Activated CD8-positive, alpha-beta memory T cell treated with anti-CD3 and anti-CD28 coated beads, Interleukin-2, amount 10 ng/mL, durations not matched to agents 7 days and 5 days (primary cell): Measurements from ENCODE around the gene PLSCR4. TPM values are rescaled to one million over a fixed set of nuclear protein-coding genes. Genes with fewer than 3 reads are reported as not detected.
A peak's percentile ranks its signal among the peaks of the same experiment; 100 is the strongest.

Experiments used
- ATAC-seq: fragments of 150-1000 bp; cut with Tn5 transposase; one replicate; pipeline ENCODE4 v1.10.0; 2021; ENCODE audit warnings: moderate library complexity
- CTCF ChIA-PET: fragments of 350-600 bp; sonication (Branson Sonifier 250); formaldehyde crosslinking; loops from one replicate; lab custom pipeline; 2021; ENCODE audit warnings: antibody characterized with exemption; lab: Charles Lee
- DNase-seq: peaks from one replicate; pipeline ENCODE4 v3.0.0-alpha.2; 2020
- H3K27ac Mint-ChIP-seq: one replicate; pipeline ENCODE4 v1.8.0; 2021; ENCODE audit warnings: mild to moderate bottlenecking, mixed read lengths
- H3K27me3 Mint-ChIP-seq: one replicate; pipeline ENCODE4 v1.8.0; 2021; ENCODE audit warnings: mixed read lengths
- H3K36me3 Mint-ChIP-seq: one replicate; pipeline ENCODE4 v1.8.0; 2021; ENCODE audit warnings: mild to moderate bottlenecking, mixed read lengths
- H3K4me1 Mint-ChIP-seq: one replicate; pipeline ENCODE4 v1.8.0; 2021; ENCODE audit warnings: mixed read lengths
- H3K4me3 Mint-ChIP-seq: one replicate; pipeline ENCODE4 v1.8.0; 2021; ENCODE audit warnings: mild to moderate bottlenecking, moderate library complexity, mixed read lengths
- H3K9me3 Mint-ChIP-seq: one replicate; pipeline ENCODE4 v1.8.0; 2022; ENCODE audit warnings: low read depth, mixed read lengths
- total RNA-seq, 2 experiments: library from RNA; stranded (reverse); gene quantifications; one replicate each; pipeline ENCODE4 v1.2.3, GENCODE V29; 2021

The PLSCR4 gene
- total RNA-seq, 2 experiments from 2014 or later: not detected

- H3K4me3 Mint-ChIP-seq: no peak overlapping the region
- no peaks in the 10 kb centered on the region for H3K36me3 Mint-ChIP-seq
- no peaks in the 10 kb centered on the region for H3K4me1 Mint-ChIP-seq
- CTCF ChIA-PET: no interaction called here
- H3K27me3 Mint-ChIP-seq: no peaks in the 10 kb centered on the region
- no peaks in the 10 kb centered on the region for H3K9me3 Mint-ChIP-seq
- ATAC-seq (no peak), DNase-seq (no peak)
- H3K27ac Mint-ChIP-seq: no peak overlapping the region
Observed at GRCh38 chr3:146170591-146170990, 80.3 kb downstream of the PLSCR4 start.

- Mint-ChIP-seq H3K36me3 (no peaks in the 10 kb centered on the region), H3K27ac (no peak overlapping the region), H3K9me3 (no peaks in the 10 kb centered on the region), H3K27me3 (peaks cover 5% of the 10 kb centered on the region), H3K4me3 (no peak overlapping the region), H3K4me1 (no peaks in the 10 kb centered on the region)
- ATAC-seq (no peak), DNase-seq (no peak)
- CTCF ChIA-PET: no interaction called here
Observed at GRCh38 chr3:146169891-146170290, 81.0 kb downstream of the PLSCR4 start.

- no peaks in the 10 kb centered on the region for H3K36me3 Mint-ChIP-seq
- no peaks in the 10 kb centered on the region for H3K4me1 Mint-ChIP-seq
- H3K27me3 Mint-ChIP-seq: peaks cover 26% of the 10 kb centered on the region
- ATAC-seq (no peak), DNase-seq (no peak)
- no peak overlapping the region for H3K4me3 Mint-ChIP-seq
- no peaks in the 10 kb centered on the region for H3K9me3 Mint-ChIP-seq
- CTCF ChIA-PET: no interaction called here
- no peak overlapping the region for H3K27ac Mint-ChIP-seq
Observed at GRCh38 chr3:146166826-146167225, 84.1 kb downstream of the PLSCR4 start.

- no peak for DNase-seq
- Mint-ChIP-seq H3K36me3 (no peaks in the 10 kb centered on the region), H3K4me1 (peaks cover 4% of the 10 kb centered on the region), H3K27ac (no peak overlapping the region), H3K27me3 (peaks cover 31% of the 10 kb centered on the region), H3K9me3 (no peaks in the 10 kb centered on the region), H3K4me3 (no peak overlapping the region)
- no peak for ATAC-seq
- CTCF ChIA-PET: interaction anchor here (1.0 kb wide), 1 partner anchor 9 kb away, joined by 4 read pairs; no protein-coding TSS in a partner anchor
Observed at GRCh38 chr3:146166415-146166821, 84.5 kb downstream of the PLSCR4 start.

GRCh38 chr3:146165877-146166276, 85.0 kb downstream of the PLSCR4 start:
- H3K4me3 Mint-ChIP-seq: no peak overlapping the region
- H3K9me3 Mint-ChIP-seq: no peaks in the 10 kb centered on the region
- DNase-seq (no peak), ATAC-seq (no peak)
- H3K36me3 Mint-ChIP-seq: no peaks in the 10 kb centered on the region
- H3K27me3 Mint-ChIP-seq: peaks cover 34% of the 10 kb centered on the region
- CTCF ChIA-PET: interaction anchor here (1.0 kb wide), 1 partner anchor 9 kb away, joined by 4 read pairs; no protein-coding TSS in a partner anchor
- H3K27ac Mint-ChIP-seq: no peak overlapping the region
- peaks cover 5% of the 10 kb centered on the region for H3K4me1 Mint-ChIP-seq

GRCh38 chr3:146164971-146165769, 85.7 kb downstream of the PLSCR4 start:
- peaks cover 9% of the 10 kb centered on the region for H3K4me1 Mint-ChIP-seq
- H3K27ac Mint-ChIP-seq: no peak overlapping the region
- no peaks in the 10 kb centered on the region for H3K9me3 Mint-ChIP-seq
- no peak overlapping the region for H3K4me3 Mint-ChIP-seq
- ATAC-seq (no peak), DNase-seq (no peak)
- peaks cover 38% of the 10 kb centered on the region for H3K27me3 Mint-ChIP-seq
- H3K36me3 Mint-ChIP-seq: no peaks in the 10 kb centered on the region
- CTCF ChIA-PET: interaction anchor here (1.0 kb wide), 1 partner anchor 8 kb away, joined by 4 read pairs; no protein-coding TSS in a partner anchor

GRCh38 chr3:146164506-146164905, 86.4 kb downstream of the PLSCR4 start:
- Mint-ChIP-seq H3K9me3 (no peaks in the 10 kb centered on the region), H3K4me3 (no peak overlapping the region), H3K4me1 (peaks cover 13% of the 10 kb centered on the region), H3K27ac (no peak overlapping the region), H3K27me3 (peaks cover 45% of the 10 kb centered on the region), H3K36me3 (no peaks in the 10 kb centered on the region)
- CTCF ChIA-PET: no interaction called here
- DNase-seq (no peak), ATAC-seq (no peak)

- Mint-ChIP-seq H3K36me3 (no peaks in the 10 kb centered on the region), H3K27me3 (peaks cover 48% of the 10 kb centered on the region), H3K9me3 (no peaks in the 10 kb centered on the region), H3K27ac (no peak overlapping the region), H3K4me3 (no peak overlapping the region), H3K4me1 (peaks cover 13% of the 10 kb centered on the region)
- CTCF ChIA-PET: no interaction called here
- no peak for DNase-seq
- ATAC-seq: no peak
Observed at GRCh38 chr3:146164071-146164470, 86.8 kb downstream of the PLSCR4 start.

GRCh38 chr3:146163584-146163983, 87.3 kb downstream of the PLSCR4 start:
- Mint-ChIP-seq H3K4me3 (no peak overlapping the region), H3K36me3 (no peaks in the 10 kb centered on the region), H3K27me3 (peaks cover 52% of the 10 kb centered on the region), H3K4me1 (peaks cover 13% of the 10 kb centered on the region), H3K27ac (no peak overlapping the region), H3K9me3 (no peaks in the 10 kb centered on the region)
- ATAC-seq: no peak
- DNase-seq: no peak
- CTCF ChIA-PET: no interaction called here

- H3K27ac Mint-ChIP-seq: no peak overlapping the region
- CTCF ChIA-PET: no interaction called here
- no peaks in the 10 kb centered on the region for H3K36me3 Mint-ChIP-seq
- DNase-seq (no peak), ATAC-seq (no peak)
- H3K4me1 Mint-ChIP-seq: peaks cover 13% of the 10 kb centered on the region
- H3K4me3 Mint-ChIP-seq: peak overlapping the region; percentile 14
- H3K9me3 Mint-ChIP-seq: no peaks in the 10 kb centered on the region
- H3K27me3 Mint-ChIP-seq: peaks cover 59% of the 10 kb centered on the region
Observed at GRCh38 chr3:146162561-146162960, 88.3 kb downstream of the PLSCR4 start.

- CTCF ChIA-PET: no interaction called here
- ATAC-seq (no peak), DNase-seq (no peak)
- no peaks in the 10 kb centered on the region for H3K36me3 Mint-ChIP-seq
- peaks cover 60% of the 10 kb centered on the region for H3K27me3 Mint-ChIP-seq
- no peak overlapping the region for H3K27ac Mint-ChIP-seq
- peak overlapping the region; percentile 47 for H3K4me3 Mint-ChIP-seq
- H3K4me1 Mint-ChIP-seq: peaks cover 13% of the 10 kb centered on the region
- no peaks in the 10 kb centered on the region for H3K9me3 Mint-ChIP-seq
Observed at GRCh38 chr3:146161663-146162002, 89.3 kb downstream of the PLSCR4 start.

GRCh38 chr3:146160964-146161662, 89.8 kb downstream of the PLSCR4 start, which contains the start of gene PLOD2:
PLOD2 (minus strand) TSS chr3:146161184; CDS start chr3:146160989, 195 bp downstream.
- no peaks in the 10 kb centered on the region for H3K9me3 Mint-ChIP-seq
- H3K4me1 Mint-ChIP-seq: peaks cover 13% of the 10 kb centered on the region
- peak within 1 kb of the TSS; percentile 54 for H3K4me3 Mint-ChIP-seq
- DNase-seq (no peak), ATAC-seq (peak; percentile 65)
- peaks cover 60% of the 10 kb centered on the region for H3K27me3 Mint-ChIP-seq
- no peaks in the 10 kb centered on the region for H3K36me3 Mint-ChIP-seq
- H3K27ac Mint-ChIP-seq: no peak within 1 kb of the TSS
- CTCF ChIA-PET: no interaction called here

- Mint-ChIP-seq H3K27ac (no peak overlapping the region), H3K4me1 (peaks cover 13% of the 10 kb centered on the region), H3K9me3 (no peaks in the 10 kb centered on the region), H3K4me3 (peak overlapping the region; percentile 54), H3K36me3 (no peaks in the 10 kb centered on the region), H3K27me3 (peaks cover 60% of the 10 kb centered on the region)
- ATAC-seq (peak; percentile 48), DNase-seq (peak; percentile 41)
- CTCF ChIA-PET: no interaction called here
Observed at GRCh38 chr3:146160321-146160963, 90.5 kb downstream of the PLSCR4 start.
